Heart left ventricle (tissue), 13 donors: ENCODE data around the gene DYNC1H1.

Source experiments
- CTCF ChIP-seq, 12 donors: fragments of 200-600 bp; sonication (generic) in 4 of 12; IDR thresholded peaks; one replicate each; pipeline versions ENCODE4 v1.5.0 to v1.8.0; 2018 to 2022; ENCODE audit warnings: antibody characterized with exemption in 12 of 12, mild to moderate bottlenecking in 5 of 12
- POLR2A ChIP-seq, 2 donors: fragments of 450-650 bp; IDR thresholded peaks; one replicate each; pipeline ENCODE4 v1.6.1; 2017; ENCODE audit warnings: antibody characterized with exemption in 2 of 2, mild to moderate bottlenecking in 2 of 2, moderate library complexity in 2 of 2
- donor health status: ischemic (EF 13 %, LVEDD 7.1; RV severe dilation, severe dysfunction).
- donor health status: DM: no; HTN: yes; CAD: no.
- donor health status: DM: no; HTN: no; CAD: no.
- donor health status: ischemic (EF 25% LVEDD 6.9; RV normal size, moderate dysfunction).
- donor health status: ischemic (EF 25% LVEDD 5.7; RV mildly dilated, moderate dysfunction).
- donor health status: ischemic (EF 35%, LVEDD 5.7; RV mildly dilated, moderate dysfunction).
- donor health status: nonischemic (EF 11% LVEDD 7.7; RV severe dilation, severe dysfunction).
- donor health status: DM: yes; HTN: yes; CAD: no.
- donor health status: PGD.
- donor health status: ischemic (EF 29% LVEDD 5.4; RV normal size, mild dysfunction).
- donor health status: nonischemic (EF 23%, LVEDD 6.1; RV moderate dilation, normal function).

GRCh38 chr14:101966742-101967141 lies 2.4 kb downstream of the DYNC1H1 start:
- TF ChIP-seq CTCF (IDR thresholded peaks at IDR 0.05) (no peak), POLR2A (IDR thresholded peaks at IDR 0.05) (no peak)
